ENCODE results near the gene ARSG.
A peak's percentile ranks its signal among the peaks of the same experiment; 100 is the strongest.
"Not testable (repeated sequence)": the region's sequence is repeated elsewhere in the genome, so short reads cannot be mapped to it uniquely, and the experiment has no call there.

Gene ARSG

DNA sequence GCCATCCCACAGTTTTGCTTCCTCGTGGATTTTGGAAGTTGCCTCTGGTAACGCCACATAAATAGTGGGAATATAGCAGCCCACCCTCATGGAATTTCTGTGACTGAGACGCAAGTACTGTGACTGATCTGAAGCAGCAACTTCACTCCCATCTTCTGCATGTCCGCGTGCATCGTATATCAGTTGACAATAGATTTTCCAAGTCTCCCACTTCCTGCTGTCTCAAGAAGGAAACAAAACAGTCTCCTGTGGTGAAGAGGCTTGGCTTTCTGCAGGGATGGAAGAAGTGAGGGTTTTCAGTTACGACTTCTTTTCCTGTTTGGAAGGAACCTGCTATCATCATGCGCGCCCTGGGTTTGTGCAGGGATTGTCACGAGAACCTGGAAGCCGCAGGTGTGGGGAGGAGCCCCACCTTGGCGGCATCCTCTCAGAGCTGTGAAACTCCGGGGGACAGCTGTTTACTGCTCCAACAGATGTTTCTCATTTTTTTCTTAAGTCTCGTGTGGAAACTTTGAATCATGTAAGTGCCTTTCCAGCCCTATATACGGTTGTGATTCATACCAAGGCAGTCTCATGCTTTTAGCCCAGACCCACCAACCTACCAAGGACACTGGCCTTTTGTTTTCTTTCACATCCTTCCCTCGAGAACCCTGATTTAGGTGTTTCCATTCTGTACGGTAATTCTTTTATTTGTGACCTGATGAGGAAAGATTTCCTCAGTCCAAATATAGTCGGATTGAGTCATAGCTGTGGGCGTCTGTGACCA lies 108.5 kb downstream of the ARSG start:
- no peak for DNase-seq

DNA sequence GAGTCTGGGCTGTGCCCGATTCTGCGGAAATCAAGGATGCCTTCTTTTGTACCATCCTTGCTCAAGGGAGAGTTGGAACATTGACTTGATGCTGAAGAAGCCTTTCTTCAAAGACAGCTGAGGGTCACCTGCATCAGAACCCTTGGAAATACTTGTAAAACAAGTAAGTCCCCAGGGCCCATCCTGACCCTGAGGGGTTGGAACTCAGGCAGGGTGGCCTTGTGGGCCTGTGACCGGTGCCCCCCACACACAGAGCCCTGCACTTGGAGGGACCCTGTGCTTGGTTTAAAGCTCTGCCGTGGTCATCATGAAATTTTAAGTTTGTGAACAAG lies 109.1 kb downstream of the ARSG start:
- DNase-seq = no peak

DNA sequence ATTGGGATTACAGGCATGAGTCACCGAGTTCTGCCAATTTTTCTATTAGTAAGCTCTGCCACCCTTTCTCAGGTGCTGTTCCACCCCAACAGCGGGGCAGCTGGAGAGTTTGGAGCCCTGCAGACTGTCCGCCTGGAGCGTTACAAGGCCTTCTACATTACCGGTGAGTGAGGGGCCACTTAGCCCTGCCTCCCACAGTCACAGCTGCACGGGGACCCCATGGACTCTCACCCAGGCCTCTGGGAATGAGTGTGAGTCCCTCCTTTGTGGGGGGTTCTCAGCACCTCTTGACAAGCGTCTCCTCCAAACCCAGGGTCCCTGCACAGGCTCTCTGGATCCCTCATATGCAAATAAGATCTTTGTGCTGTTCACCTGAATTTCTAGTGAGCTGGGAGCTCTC lies 110.0 kb downstream of the ARSG start:
- DNase-seq = no peak

DNA sequence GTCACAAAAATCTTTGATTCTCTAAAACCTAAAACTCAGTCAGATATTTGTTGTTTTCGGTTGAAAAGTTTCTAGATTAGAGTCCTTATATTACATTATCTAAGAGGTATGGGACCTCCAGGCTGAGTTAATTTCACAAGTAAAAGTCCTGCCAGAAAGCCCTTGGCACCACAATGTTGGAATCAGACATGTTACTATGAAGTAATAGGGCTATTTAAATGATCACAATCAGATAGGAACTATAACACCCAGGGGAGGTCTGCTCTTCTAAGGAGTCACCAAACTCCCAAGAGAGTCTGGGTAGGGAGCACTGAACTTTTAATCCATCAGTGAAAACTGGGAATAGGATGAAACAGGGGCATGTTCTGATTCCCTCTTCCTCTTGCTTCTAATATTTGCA lies 111.8 kb downstream of the ARSG start:
- no peak for DNase-seq

DNA sequence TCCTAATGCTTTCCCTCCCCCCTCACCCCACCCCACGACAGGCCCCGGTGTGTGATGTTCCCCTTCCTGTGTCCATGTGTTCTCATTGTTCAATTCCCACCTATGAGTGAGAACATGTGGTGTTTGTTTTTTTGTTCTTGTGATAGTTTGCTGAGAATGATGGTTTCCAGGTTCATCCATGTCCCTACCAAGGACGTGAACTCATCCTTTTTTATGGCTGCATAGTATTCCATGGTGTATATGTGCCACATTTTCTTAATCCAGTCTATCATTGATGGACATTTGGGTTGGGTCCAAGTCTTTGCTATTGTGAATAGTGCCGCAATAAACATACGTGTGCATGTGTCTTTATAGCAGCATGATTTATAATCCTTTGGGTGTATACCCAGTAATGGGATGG lies 112.5 kb downstream of the ARSG start:
- not testable (repeated sequence) for DNase-seq

DNA sequence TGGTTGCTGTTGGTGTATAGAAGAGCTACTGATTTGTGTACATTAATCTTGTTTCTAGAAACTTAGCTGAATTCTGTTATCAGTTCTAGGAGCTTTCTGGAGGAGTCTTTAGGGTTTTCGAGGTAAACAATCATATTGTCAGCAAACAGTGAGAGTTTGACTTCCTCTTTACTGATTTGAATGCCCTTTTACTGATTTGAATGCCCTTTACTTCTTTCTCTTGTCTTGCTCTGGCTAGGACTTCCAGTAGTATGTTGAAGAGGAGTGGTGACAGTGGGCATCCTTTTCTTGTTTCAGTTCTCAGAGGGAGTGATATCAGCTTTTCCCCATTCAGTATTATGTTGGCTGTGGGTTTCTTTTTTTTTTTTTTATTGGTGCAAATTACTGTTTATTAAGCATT lies 116.4 kb downstream of the ARSG start:
- not testable (repeated sequence) for DNase-seq

DNA sequence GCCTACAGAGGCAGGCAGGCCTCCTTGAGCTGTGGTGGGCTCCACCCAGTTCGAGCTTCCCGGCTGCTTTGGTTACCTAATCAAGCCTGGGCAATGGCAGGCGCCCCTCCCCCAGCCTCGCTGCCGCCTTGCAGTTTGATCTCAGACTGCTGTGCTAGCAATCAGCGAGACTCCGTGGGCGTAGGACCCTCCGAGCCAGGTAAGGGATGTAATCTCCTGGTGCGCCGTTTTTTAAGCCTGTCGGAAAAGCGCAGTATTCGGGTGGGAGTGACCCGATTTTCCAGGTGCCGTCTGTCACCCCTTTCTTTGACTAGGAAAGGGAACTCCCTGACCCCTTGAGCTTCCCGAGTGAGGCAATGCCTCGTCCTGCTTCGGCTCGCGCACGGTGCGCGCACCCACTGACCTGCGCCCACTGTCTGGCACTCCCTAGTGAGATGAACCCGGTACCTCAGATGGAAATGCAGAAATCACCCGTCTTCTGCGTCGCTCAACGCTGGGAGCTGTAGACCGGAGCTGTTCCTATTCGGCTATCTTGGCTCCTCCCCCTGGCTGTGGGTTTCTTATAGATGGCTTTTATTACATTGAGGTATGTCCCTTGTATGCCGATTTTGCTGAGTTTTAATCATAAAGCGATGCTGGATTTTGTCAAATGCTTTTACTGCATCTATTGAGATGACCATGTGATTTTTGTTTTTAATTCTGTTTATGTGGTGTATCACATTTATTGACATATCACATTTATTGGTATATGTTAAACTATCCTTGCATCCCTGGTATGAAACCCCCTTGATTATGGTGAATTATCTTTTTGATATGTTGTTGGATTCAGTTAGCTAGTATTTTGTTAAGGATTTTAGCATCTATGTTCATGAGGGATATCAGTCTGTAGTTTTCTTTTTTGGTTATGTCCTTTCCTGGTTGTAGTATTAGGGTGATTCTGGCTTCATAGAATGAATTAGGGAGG lies 122.6 kb downstream of the ARSG start:
- DNase-seq = not testable (repeated sequence)

DNA sequence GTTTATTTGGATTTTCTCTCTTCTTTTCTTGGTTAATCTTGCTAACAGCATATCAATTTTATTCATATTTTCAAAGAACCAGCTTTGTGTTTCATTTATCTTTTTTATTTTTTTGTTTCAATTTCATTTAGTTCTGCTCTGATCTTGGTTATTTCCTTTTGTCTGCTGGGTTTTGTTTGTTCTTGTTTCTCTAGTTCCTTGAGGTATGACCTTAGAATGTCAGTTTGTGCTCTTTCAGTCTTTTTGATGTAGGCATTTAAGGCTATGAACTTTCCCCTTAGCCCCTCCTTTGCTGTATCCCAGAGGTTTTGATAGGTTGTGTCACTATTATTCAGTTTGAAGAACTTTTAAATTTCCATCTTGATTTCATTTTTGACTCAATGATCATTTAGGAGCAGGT lies 123.6 kb downstream of the ARSG start:
- not testable (repeated sequence) for DNase-seq

DNA sequence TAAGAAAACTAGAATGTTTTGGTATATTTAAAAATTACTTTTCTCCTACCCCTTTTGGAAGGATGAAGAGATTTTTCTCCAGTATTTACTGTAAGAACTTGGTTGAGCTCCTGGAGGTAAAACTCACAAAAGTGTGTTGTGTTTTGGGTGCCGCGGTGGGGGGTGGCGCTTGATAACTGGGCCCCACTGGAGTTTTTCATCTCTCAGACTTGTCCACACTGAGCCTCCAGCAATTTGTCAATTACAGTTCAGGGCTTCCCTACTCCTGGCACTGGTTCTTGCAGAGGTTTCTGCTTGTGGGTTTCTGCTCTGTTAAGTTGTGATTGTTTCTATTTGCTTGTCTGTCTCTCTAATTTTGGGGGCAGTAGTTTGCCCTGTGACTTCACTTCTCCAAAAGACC lies 126.0 kb downstream of the ARSG start:
- no peak for DNase-seq

DNA sequence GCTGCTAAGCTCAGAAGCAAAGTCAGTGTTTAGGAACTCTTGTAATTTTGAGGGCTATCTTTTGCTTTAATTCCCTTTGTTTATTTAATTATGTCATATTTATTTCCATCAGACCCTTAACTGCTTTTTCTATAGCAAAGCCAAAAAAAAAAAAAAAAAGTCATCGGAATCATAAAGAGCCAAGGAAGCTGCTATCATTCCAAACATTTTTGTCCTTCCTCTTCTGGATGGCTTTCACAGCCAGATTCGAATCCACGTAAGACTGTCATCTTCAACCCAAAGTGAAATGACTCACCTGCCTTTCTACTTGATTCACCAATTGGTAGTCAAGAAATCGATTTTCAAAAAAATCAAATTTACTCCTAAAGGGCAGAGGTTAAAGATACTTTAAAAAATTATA lies 127.6 kb downstream of the ARSG start:
- DNase-seq = no peak

DNA sequence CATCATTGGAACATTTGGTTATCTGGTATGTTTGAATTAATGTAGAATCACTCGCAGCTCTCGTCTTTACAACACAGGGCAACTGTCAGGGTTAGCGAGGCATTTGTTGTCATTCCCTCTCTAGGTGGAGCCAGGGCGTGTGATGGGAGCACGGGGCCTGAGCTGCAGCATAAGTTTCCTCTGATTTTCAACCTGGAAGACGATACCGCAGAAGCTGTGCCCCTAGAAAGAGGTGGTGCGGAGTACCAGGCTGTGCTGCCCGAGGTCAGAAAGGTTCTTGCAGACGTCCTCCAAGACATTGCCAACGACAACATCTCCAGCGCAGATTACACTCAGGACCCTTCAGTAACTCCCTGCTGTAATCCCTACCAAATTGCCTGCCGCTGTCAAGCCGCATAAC lies 128.8 kb downstream of the ARSG start:
- DNase-seq = no peak

DNA sequence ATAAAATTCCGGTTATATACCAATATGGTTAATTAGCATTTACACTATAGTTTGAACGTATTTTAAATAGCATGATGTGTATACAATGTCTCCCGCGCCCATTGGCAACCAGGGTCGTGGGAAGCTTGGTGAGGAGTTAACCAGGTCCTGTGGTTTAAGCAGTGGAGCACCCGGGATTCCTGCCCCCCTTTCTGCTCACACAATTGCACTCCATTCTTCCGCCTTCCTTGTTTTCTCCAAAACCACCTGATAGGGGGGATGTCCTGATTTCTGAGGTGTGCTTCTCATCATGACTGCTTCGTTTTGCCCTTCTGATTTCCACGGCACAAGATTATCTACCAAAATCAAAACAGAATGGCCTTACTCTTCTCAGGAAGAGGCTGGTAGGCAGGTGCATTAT lies 130.2 kb downstream of the ARSG start:
- DNase-seq = no peak

DNA sequence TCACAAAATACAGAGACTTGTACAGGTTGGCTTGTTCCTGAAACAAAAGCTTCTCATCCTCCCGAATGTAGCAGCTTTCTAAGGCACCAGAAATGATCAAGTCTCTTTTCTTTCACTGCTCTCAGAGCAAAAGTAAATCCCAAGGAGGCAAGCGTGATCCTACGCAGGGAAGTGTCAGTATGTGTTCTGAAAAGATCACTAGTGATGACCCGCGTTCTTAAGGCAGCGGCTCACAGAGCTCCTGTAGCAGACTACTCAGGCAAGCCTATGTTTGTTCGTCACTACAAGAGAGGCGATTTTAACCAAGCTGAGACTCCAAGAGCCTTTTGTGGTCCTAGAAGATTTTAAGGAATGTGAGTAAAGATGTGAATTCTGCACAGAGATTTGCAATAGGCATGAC lies 131.5 kb downstream of the ARSG start:
- DNase-seq = no peak

DNA sequence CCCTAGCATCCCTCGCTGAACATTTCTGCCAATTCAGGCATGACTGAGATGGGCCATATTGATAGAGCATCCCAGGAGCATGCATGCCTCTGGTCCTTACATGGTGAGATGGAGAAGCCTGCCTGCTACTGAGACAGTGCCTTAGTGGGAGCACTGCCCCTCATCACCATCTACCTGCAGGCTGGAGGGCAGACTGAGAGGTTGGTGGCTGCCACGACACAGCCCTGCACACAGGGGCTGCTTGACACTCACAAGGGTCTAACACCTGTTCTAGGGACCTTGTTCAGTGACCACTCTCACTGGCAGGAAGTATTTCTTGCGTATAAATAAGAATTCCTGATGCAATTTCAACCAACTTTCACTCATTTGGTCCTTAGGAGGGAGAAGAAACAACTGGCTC lies 132.0 kb downstream of the ARSG start:
- no peak for DNase-seq

DNA sequence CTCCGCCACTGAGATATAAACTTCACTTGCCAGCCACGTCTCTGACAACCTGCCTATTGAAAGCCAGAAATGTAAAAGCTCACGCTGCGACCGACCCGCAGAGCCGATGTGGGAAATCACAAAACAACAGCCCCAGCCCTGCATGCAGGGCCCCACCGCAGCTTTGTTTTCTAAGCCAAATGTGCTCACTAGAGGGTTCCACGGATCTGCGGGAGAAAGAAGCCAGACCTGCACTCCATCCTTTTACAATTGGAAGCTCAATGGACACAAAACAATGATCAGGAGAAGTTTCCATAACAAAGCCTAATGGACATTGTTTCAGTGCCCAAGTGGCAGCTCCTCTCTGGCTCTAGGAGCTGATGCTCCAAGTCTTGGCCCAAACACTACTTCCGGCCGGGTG lies 132.9 kb downstream of the ARSG start:
- no peak for DNase-seq

DNA sequence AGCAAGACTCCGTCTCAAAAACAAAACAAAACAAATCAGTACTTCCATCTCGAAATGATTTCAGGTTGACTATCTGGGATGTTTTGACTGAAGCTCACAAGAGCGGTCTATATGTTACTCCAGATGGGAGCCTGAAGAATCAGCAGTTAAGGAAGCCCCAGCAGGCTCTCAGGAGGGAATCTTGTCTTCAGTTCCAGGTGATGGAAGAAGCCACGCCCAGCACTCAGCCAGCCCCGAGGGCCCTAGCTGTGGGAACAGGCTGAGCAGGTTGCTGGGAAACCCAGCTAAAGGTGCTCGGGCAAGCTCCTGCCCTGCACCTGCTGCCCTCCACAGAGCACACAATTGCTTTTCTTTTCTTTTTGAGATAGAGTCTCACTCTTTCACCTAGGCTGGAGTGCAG lies 133.6 kb downstream of the ARSG start:
- peak; percentile 36 for DNase-seq

DNA sequence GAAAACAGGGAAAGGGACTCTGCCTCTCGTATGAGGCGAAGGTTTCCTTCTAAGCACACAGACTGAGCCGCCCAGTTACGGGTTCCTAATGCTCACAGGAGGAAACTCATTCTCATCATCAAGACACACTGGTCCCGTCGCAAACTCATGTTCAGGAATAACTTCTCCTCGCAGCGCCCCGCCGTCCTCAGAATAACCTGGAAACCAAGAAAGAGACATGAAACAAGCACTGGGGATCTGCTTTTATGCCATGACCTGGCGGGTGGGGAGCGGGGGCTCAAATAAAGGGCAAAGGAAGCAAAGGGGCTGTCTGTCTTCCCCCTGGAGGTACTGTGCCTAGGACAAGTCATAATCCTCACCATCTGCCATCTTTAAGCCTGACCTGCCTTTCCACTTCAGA lies 134.7 kb downstream of the ARSG start:
- no peak for DNase-seq

DNA sequence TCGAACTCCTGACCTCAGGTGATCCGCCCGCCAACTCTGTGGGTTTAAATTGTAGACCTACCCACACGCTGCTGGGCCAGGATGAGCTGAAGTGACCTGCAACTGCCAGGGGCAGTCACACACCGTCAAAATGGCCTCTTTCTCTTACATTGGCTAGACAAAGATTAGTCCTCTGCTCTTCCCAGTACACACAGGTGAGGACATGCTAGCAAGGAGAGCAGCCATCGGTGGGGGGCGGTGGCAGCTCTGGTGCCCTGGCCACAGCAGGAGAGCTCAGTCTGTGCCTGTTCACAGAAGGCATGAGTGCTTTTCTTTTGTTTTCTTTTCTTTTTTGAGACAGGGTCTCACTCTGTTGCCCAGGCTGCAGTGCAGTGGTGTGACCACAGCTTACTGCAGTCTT lies 136.3 kb downstream of the ARSG start:
- no peak for DNase-seq

DNA sequence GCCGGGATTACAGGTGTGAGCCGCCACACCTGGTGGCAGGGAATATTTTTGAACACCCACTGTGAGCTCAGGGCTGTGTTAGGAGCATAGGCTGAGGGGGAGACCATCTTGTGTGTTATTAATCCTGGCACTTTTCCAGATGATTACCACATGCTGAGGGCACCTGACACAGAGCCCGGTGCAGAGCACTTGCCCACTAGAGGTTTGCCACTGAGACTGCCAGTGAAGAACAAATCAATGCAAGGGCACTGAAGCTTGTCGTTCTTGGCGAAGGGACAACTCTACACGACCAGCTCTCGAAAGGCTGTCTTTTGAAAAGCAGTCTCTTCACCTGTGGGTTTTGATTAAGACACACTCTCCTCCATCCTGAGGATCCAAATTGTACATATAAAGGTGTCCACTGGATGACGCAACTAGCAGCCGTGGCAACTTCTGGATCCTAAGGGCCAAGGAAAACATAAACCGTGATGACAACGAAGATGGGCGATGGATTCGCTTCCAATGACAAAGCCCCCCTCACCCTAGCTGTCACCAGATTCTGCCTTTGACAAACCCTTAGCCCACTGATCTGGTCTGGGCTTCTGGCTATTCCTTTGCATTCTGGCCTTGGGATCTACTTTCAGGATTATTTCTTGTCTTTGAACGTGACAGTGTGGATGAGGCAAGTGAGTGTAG lies 137.3 kb downstream of the ARSG start:
- DNase-seq = peak; percentile 91

DNA sequence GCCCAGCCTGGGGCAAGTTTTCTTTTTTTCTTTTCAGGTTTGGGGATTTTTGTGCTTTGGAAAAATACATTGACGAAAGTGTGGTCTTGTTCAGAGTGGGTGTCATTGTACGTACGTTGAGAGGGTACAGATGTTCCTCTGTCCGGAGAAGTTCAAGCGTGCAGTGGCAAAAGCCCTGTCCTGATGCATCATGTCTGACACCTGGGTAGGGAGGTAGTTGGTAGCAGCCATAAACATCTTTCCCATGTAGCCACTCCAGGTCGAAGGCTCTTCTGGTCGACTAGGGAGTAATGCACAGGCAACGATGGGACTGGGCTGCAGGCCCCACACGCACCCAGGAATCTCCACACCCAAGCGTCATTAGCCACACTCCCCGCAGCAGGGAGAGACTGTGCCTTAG lies 138.6 kb downstream of the ARSG start:
- no peak for DNase-seq

DNA sequence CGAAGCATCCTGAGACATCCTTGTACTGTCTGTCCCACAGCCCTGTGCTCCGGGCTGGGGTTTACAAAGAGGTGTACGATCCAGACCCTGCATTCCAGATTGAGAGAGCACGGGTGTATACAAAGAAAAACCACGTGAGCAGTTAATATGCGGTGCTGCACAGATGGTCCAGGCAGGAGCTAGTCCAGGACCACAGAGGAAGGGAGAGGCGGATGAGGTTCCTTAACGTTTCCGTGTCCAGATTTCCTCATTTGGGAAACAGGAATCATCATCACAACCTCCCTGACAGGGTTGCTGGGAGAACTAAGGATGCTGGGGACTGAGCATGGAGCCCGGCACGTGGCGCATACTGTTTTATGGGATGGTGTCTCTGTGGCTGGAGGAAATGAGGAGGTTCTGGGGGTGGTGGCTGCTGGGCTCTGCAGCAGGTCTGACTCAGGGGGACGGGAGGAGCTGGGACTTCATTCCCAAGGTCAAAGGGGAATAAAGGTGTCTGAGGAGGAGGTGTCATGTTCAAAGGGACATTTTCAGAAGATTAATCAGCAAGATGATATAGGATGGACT lies 139.8 kb downstream of the ARSG start:
- DNase-seq = no peak

DNA sequence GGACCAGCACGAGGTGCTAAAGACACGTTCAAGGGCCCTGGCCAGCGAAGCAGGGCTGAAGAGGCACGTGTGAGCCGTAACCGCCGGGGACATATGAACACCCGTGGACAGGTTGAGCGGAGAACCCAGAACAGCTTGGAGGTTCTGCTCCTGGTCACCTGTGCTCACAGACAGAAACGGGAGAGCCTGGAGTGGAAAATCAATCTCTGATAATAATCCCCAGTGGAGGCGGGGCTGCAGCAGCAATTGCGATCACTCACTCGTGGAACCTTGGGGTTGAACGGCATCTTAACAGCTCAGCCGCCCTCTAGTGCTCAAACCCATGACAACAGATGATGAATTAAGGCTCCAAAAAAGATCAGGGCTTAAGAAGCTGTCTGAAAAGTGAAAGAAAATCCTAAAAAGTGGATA lies 140.4 kb downstream of the ARSG start:
- DNase-seq = no peak

DNA sequence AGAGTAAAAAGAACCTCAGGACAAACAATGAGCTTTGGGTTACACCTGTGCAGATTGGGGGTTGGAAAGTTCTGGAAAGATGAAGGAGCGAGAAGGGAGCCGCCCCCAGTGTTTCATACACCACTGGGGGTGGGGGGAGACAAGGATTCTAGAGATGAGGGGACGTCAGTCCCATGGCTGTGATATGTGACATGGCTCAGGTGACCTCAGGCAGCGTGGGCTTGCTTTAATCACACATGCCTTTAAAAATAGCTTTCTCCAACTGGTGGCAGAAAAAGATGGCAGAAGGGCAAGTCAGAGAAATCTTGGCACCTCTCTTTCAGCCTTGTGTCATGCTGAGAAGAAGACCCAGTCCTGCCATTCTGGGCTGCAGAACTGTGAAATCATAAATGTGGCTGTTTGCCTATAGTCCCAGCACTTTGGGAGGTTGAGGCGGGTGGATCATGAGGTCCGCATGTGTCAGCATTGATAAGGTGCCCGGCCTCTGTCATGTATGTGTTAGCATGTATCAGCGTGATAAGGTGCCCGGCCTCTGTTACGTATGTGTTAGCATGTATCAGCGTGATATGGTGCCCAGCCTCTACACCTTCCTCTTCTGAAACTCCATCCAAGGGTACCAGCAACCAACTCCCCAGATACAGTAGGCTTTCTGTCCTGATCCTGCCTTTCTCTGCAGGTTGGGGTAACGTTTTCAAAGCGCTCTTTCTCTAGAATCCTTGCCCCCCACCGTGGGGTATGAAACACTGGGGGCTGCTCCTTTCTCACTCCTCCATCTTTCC lies 141.0 kb downstream of the ARSG start:
- no peak for DNase-seq

Measured in NCI-H2029 treated with DMSO at 0.1 percent for 48 hours (cell line).